ENCODE results near the gene DCHS1.

The DCHS1 gene

DNA sequence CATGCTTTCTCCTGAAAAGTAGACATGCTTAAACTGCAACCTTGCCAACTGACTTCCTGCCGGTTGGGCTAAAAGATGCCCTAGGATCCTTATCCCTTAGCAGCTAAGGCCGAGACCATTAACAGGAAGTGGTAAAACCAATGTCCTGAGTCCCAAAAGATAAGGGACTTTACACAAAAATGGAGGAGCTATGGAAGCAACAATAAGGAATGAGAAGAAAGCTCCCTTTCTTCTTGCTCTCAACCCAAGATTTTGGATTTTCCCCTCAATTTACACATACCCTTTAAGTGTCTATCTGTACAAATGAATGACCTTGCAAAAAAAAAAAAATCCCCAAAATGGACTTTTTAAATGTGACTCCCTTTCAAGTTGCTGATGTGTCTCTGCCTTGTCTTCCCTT lies 16.4 kb upstream of the DCHS1 start:
- no peaks in the 10 kb centered on the region for H3K4me1 ChIP-seq
- no peaks in the 10 kb centered on the region for H3K9me3 ChIP-seq
- no peak for DNase-seq
- H3K36me3 ChIP-seq = no peaks in the 10 kb centered on the region
- no peaks in the 10 kb centered on the region for H3K27me3 ChIP-seq
- H3K4me3 ChIP-seq (ENCODE audit: low read depth, low read length) = no peak overlapping the region
- TF ChIP-seq, protein P1, sequence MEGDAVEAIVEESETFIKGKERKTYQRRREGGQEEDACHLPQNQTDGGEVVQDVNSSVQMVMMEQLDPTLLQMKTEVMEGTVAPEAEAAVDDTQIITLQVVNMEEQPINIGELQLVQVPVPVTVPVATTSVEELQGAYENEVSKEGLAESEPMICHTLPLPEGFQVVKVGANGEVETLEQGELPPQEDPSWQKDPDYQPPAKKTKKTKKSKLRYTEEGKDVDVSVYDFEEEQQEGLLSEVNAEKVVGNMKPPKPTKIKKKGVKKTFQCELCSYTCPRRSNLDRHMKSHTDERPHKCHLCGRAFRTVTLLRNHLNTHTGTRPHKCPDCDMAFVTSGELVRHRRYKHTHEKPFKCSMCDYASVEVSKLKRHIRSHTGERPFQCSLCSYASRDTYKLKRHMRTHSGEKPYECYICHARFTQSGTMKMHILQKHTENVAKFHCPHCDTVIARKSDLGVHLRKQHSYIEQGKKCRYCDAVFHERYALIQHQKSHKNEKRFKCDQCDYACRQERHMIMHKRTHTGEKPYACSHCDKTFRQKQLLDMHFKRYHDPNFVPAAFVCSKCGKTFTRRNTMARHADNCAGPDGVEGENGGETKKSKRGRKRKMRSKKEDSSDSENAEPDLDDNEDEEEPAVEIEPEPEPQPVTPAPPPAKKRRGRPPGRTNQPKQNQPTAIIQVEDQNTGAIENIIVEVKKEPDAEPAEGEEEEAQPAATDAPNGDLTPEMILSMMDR (IDR thresholded peaks at IDR 0.05; ENCODE audit: low read depth, low read length) = no peak

DNA sequence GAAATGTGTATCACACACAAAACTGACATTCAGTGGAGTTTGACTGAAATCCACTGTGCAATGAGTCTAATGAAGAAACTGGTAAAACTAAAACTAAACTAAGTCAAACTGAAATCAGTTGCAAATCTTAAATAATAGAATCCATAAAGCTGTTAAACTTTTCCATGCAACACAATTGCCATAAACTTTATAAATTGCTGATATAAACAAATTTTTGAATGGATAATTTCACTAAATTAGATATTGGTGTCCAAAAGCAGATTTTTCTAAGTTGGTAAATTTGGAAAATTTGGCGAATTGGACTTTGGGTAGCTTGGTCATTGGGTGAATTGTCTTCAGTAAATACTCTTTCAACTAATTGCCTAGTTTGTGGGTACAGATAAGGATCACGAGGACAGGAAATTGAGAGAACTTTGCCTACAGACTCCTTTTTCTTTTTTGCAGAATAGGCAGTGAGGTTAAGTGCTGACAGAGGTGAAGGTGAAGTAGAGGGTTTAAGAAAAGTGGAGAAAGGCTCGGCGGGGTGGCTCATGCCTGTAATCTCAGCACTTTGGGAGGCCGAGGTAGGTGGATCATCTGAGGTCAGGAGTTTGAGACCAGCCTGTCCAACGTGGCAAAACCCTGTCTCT lies 14.7 kb upstream of the DCHS1 start:
- no peak for DNase-seq
- TF ChIP-seq, protein P1 (IDR thresholded peaks at IDR 0.05; ENCODE audit: low read depth, low read length) = no peak
- H3K9me3 ChIP-seq = no peaks in the 10 kb centered on the region
- no peaks in the 10 kb centered on the region for H3K27me3 ChIP-seq
- H3K36me3 ChIP-seq = no peaks in the 10 kb centered on the region
- no peaks in the 10 kb centered on the region for H3K4me1 ChIP-seq
- no peak overlapping the region for H3K4me3 ChIP-seq (ENCODE audit: low read depth, low read length)

DNA sequence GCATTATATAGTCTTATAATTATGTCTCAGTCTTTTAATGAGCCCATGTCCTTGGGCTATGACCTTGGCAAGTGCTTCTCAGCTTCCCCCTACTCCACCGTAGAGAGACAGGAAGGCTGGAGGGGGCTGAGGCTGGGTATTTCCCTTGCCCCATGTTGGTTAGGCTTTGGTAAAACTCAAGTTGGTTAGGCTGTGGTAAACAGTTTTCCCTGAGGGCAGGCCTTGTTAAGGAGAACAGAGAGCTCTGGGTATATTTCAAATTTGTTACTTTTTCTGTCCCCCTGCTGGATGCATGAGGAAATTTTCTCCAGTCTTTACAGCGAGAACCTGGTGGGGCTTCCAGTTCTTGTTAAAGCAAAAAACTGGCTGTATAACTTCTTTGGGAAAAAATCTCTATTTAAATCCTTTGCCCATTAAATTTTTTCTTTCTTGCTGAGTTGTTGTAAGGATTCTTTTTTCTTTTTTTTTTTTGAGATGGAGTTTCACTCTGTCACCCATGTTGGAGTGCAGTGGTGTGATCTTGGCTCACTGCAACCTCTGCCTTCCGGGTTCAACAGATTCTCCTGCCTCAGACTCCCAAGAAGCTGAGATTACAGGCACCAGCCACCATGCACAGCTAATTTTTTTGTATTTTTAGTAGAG lies 12.2 kb upstream of the DCHS1 start:
- DNase-seq = no peak
- Histone ChIP-seq H3K4me1 (no peaks in the 10 kb centered on the region), H3K27me3 (no peaks in the 10 kb centered on the region), H3K4me3 (ENCODE audit: low read depth, low read length) (no peak overlapping the region), H3K36me3 (no peaks in the 10 kb centered on the region), H3K9me3 (no peaks in the 10 kb centered on the region)
- TF ChIP-seq, protein P1 (IDR thresholded peaks at IDR 0.05; ENCODE audit: low read depth, low read length) = peak; percentile 41

GRCh38 chr11:6666302-6667183 lies 10.9 kb upstream of the DCHS1 start:
- no peaks in the 10 kb centered on the region for H3K27me3 ChIP-seq
- H3K4me3 ChIP-seq (ENCODE audit: low read depth, low read length) = no peak overlapping the region
- no peaks in the 10 kb centered on the region for H3K36me3 ChIP-seq
- no peaks in the 10 kb centered on the region for H3K4me1 ChIP-seq
- TF ChIP-seq, protein P1 (IDR thresholded peaks at IDR 0.05; ENCODE audit: low read depth, low read length) = no peak
- no peaks in the 10 kb centered on the region for H3K9me3 ChIP-seq
- no peak for DNase-seq

- H3K27me3 ChIP-seq = no peaks in the 10 kb centered on the region
- H3K4me3 ChIP-seq (ENCODE audit: low read depth, low read length) = no peak overlapping the region
- H3K4me1 ChIP-seq = no peaks in the 10 kb centered on the region
- no peak for DNase-seq
- H3K36me3 ChIP-seq = no peaks in the 10 kb centered on the region
- no peaks in the 10 kb centered on the region for H3K9me3 ChIP-seq
- TF ChIP-seq, protein P1 (IDR thresholded peaks at IDR 0.05; ENCODE audit: low read depth, low read length) = no peak
Observed at GRCh38 chr11:6664551-6664950, 8.9 kb upstream of the DCHS1 start.
